Activated CD8-positive, alpha-beta memory T cell treated with anti-CD3 and anti-CD28 coated beads for 1 hour (primary cell): Measurements from ENCODE around the gene PRMT1.
"Not testable (repeated sequence)": the region's sequence is repeated elsewhere in the genome, so short reads cannot be mapped to it uniquely, and the experiment has no call there.

Experiments
- DNase-seq, 2 donors: peaks; one replicate each; pipeline ENCODE4 v3.0.0-alpha.2; 2020; ENCODE audit warnings: low read depth in 1 of 2; ENCODE audit errors: extremely low read depth in 1 of 2

PRMT1 gene

DNA sequence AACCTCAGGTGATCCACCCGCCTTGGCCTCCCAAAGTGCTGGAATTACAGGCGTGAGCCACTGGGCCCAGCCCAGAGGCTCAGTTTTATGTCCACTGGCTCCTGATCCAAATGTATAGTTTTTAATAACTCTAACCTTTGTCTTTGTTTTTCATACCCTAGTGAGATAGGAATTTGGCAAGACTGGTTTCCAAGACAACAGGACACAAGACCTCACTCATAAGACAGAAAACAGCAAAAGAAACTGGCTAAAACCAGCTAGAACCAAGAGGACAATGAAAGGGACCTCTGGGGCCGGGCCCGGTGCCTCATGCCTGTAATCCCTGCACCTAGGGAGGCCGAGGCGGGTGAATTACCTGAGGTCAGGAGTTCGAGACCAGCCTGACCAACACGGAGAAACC lies 41.4 kb downstream of the PRMT1 start:
- no peak for DNase-seq

DNA sequence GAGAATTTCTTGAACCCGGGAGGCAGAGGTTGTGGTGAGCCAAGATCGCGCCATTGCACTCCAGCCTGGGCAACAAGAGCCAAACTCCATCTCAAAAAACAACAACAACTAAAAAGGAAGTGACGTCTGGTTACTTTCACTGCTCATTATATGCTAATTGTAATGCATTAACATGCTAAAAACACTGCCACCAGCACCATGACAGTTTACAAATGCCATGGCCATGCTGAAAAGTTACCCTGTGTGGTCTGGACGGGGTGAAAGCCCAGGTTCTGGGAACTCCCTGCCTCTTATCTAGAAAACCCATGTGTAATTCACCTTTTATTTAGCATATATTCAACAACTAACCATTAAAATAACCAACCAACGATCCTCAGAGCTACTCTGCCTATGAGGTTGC lies 41.9 kb downstream of the PRMT1 start:
- no peak for DNase-seq

DNA sequence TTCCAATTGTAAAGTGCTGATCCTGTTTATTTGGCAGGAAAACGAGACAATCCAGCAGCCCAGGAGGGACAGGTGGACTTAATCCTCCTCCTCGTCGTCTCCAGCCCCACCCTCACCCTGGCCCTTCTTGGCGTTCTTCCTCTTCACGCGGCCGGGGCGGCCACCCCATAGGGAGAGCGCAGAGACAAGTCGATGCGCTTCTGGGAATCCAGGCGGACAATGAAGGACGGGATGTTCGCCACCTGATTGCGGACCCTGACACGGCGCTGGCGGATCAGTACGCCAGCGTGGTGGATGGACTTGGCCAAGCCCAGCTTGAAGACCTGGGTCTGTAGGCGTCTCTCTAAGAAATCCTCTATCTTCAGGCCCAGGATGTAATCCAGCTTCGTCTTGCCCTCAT lies 42.3 kb downstream of the PRMT1 start:
- not testable (repeated sequence) for DNase-seq

DNA sequence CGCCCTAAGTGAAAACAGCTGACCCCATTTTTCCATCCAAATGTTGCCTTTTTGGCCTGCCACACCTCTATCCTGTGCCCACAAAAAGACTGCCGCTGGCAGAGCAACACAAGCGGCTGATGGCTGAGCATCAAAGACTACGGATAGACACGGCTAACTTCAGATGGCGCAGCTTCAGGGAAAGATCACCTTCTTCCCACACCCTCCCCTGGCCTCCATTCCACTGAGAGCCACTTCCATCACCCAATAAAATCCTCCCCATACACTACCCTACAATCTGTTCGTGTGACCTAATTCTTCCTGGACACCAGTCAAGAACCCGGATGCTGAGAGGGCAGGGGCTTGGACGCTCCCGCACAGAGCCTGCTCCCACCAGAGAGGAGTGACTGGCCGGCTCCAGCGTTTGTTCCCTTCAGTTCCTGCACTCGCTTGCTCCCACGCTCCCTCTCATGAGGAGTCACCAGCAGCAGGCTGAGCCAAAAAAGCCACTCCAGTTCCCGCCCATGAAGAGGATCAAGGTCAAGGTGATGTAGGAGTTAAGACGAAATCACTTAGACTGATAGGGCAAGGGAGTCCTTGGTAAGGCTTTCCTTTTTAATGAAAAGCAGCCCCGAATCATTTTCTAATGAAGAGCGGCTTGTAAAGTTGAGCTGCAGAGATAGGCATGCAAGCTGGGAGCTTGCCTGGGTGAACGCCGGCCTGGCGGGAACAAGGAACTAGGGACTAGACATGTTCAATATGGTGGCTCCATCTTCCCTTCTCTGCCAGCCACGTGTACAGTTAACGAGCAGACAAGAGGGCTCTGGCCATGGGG lies 50.4 kb downstream of the PRMT1 start:
- no peak for DNase-seq

DNA sequence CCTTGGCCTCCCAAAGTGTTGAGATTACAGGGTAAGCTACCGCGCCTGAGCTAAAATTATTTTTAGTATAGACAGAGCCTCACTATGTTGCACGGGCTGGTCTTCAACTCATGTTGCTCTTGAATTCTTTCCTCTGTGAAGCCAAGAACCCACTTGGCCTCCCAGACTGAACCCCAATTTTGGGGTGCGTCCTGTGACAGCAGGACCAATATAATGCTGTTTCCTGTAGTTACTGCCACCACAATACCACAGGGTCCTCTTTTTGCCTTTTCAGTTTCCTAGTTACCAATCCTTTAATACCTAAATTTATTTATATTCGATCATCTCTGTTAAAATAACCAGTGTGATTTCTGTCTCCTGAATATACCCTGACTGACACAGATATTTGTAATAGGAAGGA lies 53.1 kb downstream of the PRMT1 start:
- no peak for DNase-seq
